ENCODE data around the gene CDH24.

The CDH24 gene

DNA sequence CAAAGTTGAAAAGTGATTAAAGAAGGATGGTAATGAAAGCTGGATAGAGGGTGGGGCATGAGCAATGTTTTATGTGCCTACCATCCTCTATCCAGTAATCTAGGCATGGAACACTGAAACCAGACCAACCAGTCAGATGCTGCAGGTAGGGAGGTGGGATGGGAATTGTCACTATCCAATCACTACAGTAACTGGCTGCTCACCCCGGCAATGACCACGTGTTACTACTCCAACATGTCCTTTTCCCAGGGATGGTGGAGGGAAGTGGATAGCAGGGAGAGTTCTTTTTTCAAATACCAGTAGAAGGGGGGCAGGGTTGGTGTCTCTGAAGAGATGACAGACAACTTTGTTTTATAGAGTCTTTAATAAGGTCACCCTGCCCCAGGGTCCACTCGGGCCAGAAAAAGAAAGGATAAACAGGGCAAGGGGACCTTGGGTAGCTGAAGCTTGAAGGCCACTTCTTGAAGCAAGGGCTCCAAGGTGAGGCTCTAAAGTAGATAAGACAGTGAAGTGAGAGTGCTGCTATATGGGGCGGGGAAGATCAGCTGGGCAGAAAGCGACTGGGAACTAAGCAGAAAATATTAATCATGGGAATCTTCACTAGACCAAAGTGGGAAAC is 14.7 kb upstream of the CDH24 start:
- peak overlapping the region; percentile 17 for H3K27ac ChIP-seq (ENCODE audit: low read depth, low read length, poor library complexity, severe bottlenecking)
- H3K9ac ChIP-seq (ENCODE audit: low read length): peak overlapping the region; percentile 95; the same call in 1 of the 2 replicates
- no peaks in the 10 kb centered on the region for H3F3A ChIP-seq (ENCODE audit: insufficient read depth, low read length)
- peaks cover 55% of the 10 kb centered on the region for H3K36me3 ChIP-seq (ENCODE audit: insufficient read depth, low read length)
- H3K4me1 ChIP-seq (ENCODE audit: insufficient read depth, low read length, severe bottlenecking): peaks cover 32% of the 10 kb centered on the region
- peaks cover 11% of the 10 kb centered on the region for H3K79me2 ChIP-seq (ENCODE audit: insufficient read depth, low read length)
- TF ChIP-seq, protein P1, sequence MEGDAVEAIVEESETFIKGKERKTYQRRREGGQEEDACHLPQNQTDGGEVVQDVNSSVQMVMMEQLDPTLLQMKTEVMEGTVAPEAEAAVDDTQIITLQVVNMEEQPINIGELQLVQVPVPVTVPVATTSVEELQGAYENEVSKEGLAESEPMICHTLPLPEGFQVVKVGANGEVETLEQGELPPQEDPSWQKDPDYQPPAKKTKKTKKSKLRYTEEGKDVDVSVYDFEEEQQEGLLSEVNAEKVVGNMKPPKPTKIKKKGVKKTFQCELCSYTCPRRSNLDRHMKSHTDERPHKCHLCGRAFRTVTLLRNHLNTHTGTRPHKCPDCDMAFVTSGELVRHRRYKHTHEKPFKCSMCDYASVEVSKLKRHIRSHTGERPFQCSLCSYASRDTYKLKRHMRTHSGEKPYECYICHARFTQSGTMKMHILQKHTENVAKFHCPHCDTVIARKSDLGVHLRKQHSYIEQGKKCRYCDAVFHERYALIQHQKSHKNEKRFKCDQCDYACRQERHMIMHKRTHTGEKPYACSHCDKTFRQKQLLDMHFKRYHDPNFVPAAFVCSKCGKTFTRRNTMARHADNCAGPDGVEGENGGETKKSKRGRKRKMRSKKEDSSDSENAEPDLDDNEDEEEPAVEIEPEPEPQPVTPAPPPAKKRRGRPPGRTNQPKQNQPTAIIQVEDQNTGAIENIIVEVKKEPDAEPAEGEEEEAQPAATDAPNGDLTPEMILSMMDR (IDR thresholded peaks at IDR 0.05; ENCODE audit: low read length): no peak
- no peak for TF ChIP-seq EZH2 (IDR thresholded peaks at IDR 0.05; ENCODE audit: borderline replicate concordance, low read length)
- H3K9me3 ChIP-seq (ENCODE audit: low read length): no peaks in the 10 kb centered on the region
- H3K4me2 ChIP-seq (ENCODE audit: low read length): peak overlapping the region; percentile 97; the same call in 1 of the 2 replicates
- H3K4me3 ChIP-seq (ENCODE audit: low read depth, low read length, poor library complexity, severe bottlenecking): peak overlapping the region; percentile 87
- no peaks in the 10 kb centered on the region for H4K20me1 ChIP-seq (ENCODE audit: insufficient read depth, low read length)
- H2AFZ ChIP-seq (ENCODE audit: low read length): no peak overlapping the region
- no peaks in the 10 kb centered on the region for H3K9me2 ChIP-seq (ENCODE audit: low read depth, low read length)
- no peaks in the 10 kb centered on the region for H3K27me3 ChIP-seq (ENCODE audit: insufficient read depth, low read length)

DNA sequence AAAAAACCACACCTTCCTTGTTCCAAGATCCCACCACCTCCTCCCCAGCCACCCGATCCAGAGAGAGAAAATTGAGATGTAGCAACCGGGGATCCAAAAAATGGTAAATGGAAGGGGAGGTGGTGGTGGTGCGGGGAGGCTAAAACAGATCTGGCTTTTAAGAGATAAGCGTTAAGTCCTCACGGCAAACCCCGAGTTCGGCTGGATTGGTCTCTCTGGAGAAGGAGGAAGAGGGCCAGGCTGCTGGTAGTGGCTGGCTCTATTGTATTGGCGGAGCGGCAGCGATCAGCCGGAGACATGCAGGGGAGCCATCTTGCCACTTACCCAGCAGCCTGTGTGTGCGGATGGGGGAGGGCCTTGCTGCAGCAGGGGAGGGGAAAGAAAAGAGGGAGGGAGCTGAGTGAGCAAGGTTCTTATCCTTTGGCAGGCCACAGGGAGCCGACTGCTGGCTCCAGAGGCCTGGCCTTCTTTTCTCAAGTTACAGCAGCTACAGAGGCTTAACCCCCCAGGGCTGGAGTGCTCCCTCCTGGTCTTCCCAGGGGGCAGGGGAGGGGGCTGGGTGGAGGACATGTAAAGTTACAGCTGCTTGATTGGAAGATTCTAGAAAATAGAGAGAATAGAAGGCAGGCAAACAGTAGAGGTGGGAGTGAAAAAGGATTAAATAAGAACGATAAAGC is 14.1 kb upstream of the CDH24 start:
- peak overlapping the region; percentile 97 for H3K4me2 ChIP-seq (ENCODE audit: low read length)
- no peaks in the 10 kb centered on the region for H3K9me2 ChIP-seq (ENCODE audit: low read depth, low read length)
- TF ChIP-seq, protein P1 (IDR thresholded peaks at IDR 0.05; ENCODE audit: low read length): no peak
- no peak for TF ChIP-seq EZH2 (IDR thresholded peaks at IDR 0.05; ENCODE audit: borderline replicate concordance, low read length)
- H3K36me3 ChIP-seq (ENCODE audit: insufficient read depth, low read length): peaks cover 55% of the 10 kb centered on the region
- no peaks in the 10 kb centered on the region for H3F3A ChIP-seq (ENCODE audit: insufficient read depth, low read length)
- H4K20me1 ChIP-seq (ENCODE audit: insufficient read depth, low read length): no peaks in the 10 kb centered on the region
- peaks cover 11% of the 10 kb centered on the region for H3K79me2 ChIP-seq (ENCODE audit: insufficient read depth, low read length)
- H3K27ac ChIP-seq (ENCODE audit: low read depth, low read length, poor library complexity, severe bottlenecking): peak overlapping the region; percentile 51
- peaks cover 32% of the 10 kb centered on the region for H3K4me1 ChIP-seq (ENCODE audit: insufficient read depth, low read length, severe bottlenecking)
- peak overlapping the region; percentile 95 for H3K9ac ChIP-seq (ENCODE audit: low read length)
- H2AFZ ChIP-seq (ENCODE audit: low read length): no peak overlapping the region
- peak overlapping the region; percentile 87 for H3K4me3 ChIP-seq (ENCODE audit: low read depth, low read length, poor library complexity, severe bottlenecking)
- no peaks in the 10 kb centered on the region for H3K27me3 ChIP-seq (ENCODE audit: insufficient read depth, low read length)
- no peaks in the 10 kb centered on the region for H3K9me3 ChIP-seq (ENCODE audit: low read length)

DNA sequence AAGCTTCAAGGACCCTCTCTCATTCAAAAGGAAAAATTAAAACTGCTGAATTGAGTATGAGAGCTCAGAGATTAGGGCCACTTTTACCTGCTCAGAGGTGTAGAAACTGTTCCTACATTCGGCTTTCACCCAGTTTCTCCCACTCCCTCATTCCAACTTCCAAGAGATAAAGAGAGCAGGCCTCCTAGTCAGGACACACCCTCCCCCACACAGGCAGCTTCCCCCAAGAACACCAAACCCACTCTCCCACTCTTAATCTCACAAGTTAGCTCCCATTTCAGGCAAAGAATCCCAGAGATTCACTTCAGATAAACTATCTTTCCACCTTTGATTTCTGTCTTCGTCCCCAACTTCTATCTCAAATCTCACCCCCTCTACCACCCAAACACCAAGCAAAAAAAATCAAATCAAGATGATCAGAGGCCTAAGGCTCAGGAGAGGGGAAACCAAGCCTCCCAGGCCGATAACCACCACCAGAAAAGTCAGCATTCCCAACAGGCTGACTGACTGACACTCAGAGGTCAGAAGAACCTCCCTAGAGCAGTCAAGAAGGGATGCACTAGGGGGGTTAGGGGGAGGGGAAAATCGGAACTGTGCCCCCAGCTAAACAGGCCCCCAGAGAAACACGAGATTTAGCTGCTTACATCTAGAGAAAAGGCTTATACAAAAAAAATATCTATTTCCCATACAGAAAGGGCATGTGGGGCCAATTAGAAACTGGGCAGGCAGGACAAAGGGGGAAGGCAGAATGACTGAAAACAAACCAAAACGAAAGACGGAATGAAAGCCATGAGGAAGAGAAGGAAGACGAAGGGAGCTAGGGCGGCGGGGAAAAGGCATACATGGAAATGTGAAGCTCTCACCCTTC is 13.2 kb upstream of the CDH24 start:
- H3K4me2 ChIP-seq (ENCODE audit: low read length): peak overlapping the region; percentile 97
- peaks cover 11% of the 10 kb centered on the region for H3K79me2 ChIP-seq (ENCODE audit: insufficient read depth, low read length)
- no peaks in the 10 kb centered on the region for H3F3A ChIP-seq (ENCODE audit: insufficient read depth, low read length)
- H3K27ac ChIP-seq (ENCODE audit: low read depth, low read length, poor library complexity, severe bottlenecking): peak overlapping the region; percentile 51
- H4K20me1 ChIP-seq (ENCODE audit: insufficient read depth, low read length): no peaks in the 10 kb centered on the region
- H3K4me3 ChIP-seq (ENCODE audit: low read depth, low read length, poor library complexity, severe bottlenecking): peak overlapping the region; percentile 87
- H3K9me3 ChIP-seq (ENCODE audit: low read length): no peaks in the 10 kb centered on the region
- TF ChIP-seq, protein P1 (IDR thresholded peaks at IDR 0.05; ENCODE audit: low read length): no peak
- TF ChIP-seq EZH2 (IDR thresholded peaks at IDR 0.05; ENCODE audit: borderline replicate concordance, low read length): no peak
- peaks cover 56% of the 10 kb centered on the region for H3K36me3 ChIP-seq (ENCODE audit: insufficient read depth, low read length)
- peaks cover 32% of the 10 kb centered on the region for H3K4me1 ChIP-seq (ENCODE audit: insufficient read depth, low read length, severe bottlenecking)
- H3K9me2 ChIP-seq (ENCODE audit: low read depth, low read length): no peaks in the 10 kb centered on the region
- H3K9ac ChIP-seq (ENCODE audit: low read length): peak overlapping the region; percentile 95
- no peak overlapping the region for H2AFZ ChIP-seq (ENCODE audit: low read length)
- no peaks in the 10 kb centered on the region for H3K27me3 ChIP-seq (ENCODE audit: insufficient read depth, low read length)
